ENCODE measurements around the gene TNRC6C. TPM values are rescaled to one million over a fixed set of nuclear protein-coding genes. Genes with fewer than 3 reads are reported as not detected.

Gene TNRC6C
- total RNA-seq, 2 experiments from 2014 or later = 50.7 to 57.3 TPM

- Histone ChIP-seq H3K4me1 (ENCODE audit: insufficient read depth, low read length) (no peaks in the 10 kb centered on the region), H3K27me3 (ENCODE audit: control insufficient read depth in 1 of 2, insufficient read depth in 2 of 2, low read length in 2 of 2) (peaks cover 0 to 8% of the 10 kb centered on the region in 2 experiments), H3K27ac (ENCODE audit: low read depth in 1 of 2, low read length in 2 of 2) (no peak overlapping the region), H3K4me3 (ENCODE audit: low read length) (no peak overlapping the region), H3K9me3 (ENCODE audit: control insufficient read depth in 1 of 2, insufficient read depth in 1 of 2, low read length in 2 of 2) (no peaks in the 10 kb centered on the region), H3K36me3 (ENCODE audit: insufficient read depth, low read length) (no peaks in the 10 kb centered on the region)
- H3K4me1 Mint-ChIP-seq (ENCODE audit: low read depth) = no peaks in the 10 kb centered on the region
- DNase-seq (no peak), ATAC-seq (ENCODE audit: poor library complexity) (no peak)
- ChIA-PET POLR2A (no interaction called here), CTCF (no interaction called here)
- no peak for TF ChIP-seq CTCF (IDR thresholded peaks at IDR 0.05)
- intact Hi-C loops (cut with DNase I, micrococcal nuclease) = no loop called here
- H3K36me3 Mint-ChIP-seq (ENCODE audit: low read depth) = no peaks in the 10 kb centered on the region
- H3K27ac Mint-ChIP-seq = no peak overlapping the region
- peaks cover 7% of the 10 kb centered on the region for H3K27me3 Mint-ChIP-seq
- no peak overlapping the region for H3K4me3 Mint-ChIP-seq
- no peaks in the 10 kb centered on the region for H3K9me3 Mint-ChIP-seq
Measured at GRCh38 chr17:77909816-77910215, 48.7 kb upstream of the TNRC6C start.

GRCh38 chr17:77914385-77915254 lies 43.9 kb upstream of the TNRC6C start:
- Histone ChIP-seq H3K27ac (ENCODE audit: low read depth in 1 of 2, low read length in 2 of 2) (no peak overlapping the region), H3K36me3 (ENCODE audit: insufficient read depth, low read length) (no peaks in the 10 kb centered on the region), H3K4me3 (ENCODE audit: low read length) (no peak overlapping the region), H3K27me3 (ENCODE audit: control insufficient read depth in 1 of 2, insufficient read depth in 2 of 2, low read length in 2 of 2) (peaks cover 16 to 25% of the 10 kb centered on the region in 2 experiments), H3K4me1 (ENCODE audit: insufficient read depth, low read length) (peaks cover 9% of the 10 kb centered on the region), H3K9me3 (ENCODE audit: control insufficient read depth in 1 of 2, insufficient read depth in 1 of 2, low read length in 2 of 2) (no peaks in the 10 kb centered on the region)
- Mint-ChIP-seq H3K36me3 (ENCODE audit: low read depth) (no peaks in the 10 kb centered on the region), H3K27ac (no peak overlapping the region), H3K4me1 (ENCODE audit: low read depth) (peaks cover 18% of the 10 kb centered on the region), H3K9me3 (no peaks in the 10 kb centered on the region), H3K27me3 (peaks cover 46% of the 10 kb centered on the region), H3K4me3 (no peak overlapping the region)
- ChIA-PET POLR2A (interaction anchor here (4.6 kb wide), 1 partner anchor 43 kb away, joined by 37 read pairs; the partner anchor contains the start of gene TNRC6C), CTCF (interaction anchor here (0.7 to 0.9 kb wide), 2 partner anchors 49 to 102 kb away, joined by 3 read pairs; no protein-coding TSS in a partner anchor)
- ATAC-seq (ENCODE audit: poor library complexity) = peak; percentile 24
- DNase-seq = peak in 5 of 14 experiments; percentile 11 to 40 (median 34)
- intact Hi-C loops (cut with DNase I, micrococcal nuclease) = no loop called here
- peak; percentile 19 for TF ChIP-seq CTCF (IDR thresholded peaks at IDR 0.05)

- no peaks in the 10 kb centered on the region for H3K9me3 ChIP-seq (ENCODE audit: control insufficient read depth in 1 of 2, insufficient read depth in 1 of 2, low read length in 2 of 2)
- ChIA-PET POLR2A (interaction anchor here (4.6 kb wide), 1 partner anchor 42 kb away, joined by 37 read pairs; the partner anchor contains the start of gene TNRC6C), CTCF (no interaction called here)
- no peaks in the 10 kb centered on the region for H3K9me3 Mint-ChIP-seq
- ATAC-seq (ENCODE audit: poor library complexity) (no peak), DNase-seq (no peak)
- intact Hi-C loops (cut with DNase I, micrococcal nuclease) = no loop called here
- peaks cover 18% of the 10 kb centered on the region for H3K4me1 Mint-ChIP-seq (ENCODE audit: low read depth)
- peaks cover 9% of the 10 kb centered on the region for H3K4me1 ChIP-seq (ENCODE audit: insufficient read depth, low read length)
- H3K4me3 ChIP-seq (ENCODE audit: low read length) = no peak overlapping the region
- no peaks in the 10 kb centered on the region for H3K36me3 ChIP-seq (ENCODE audit: insufficient read depth, low read length)
- H3K36me3 Mint-ChIP-seq (ENCODE audit: low read depth) = no peaks in the 10 kb centered on the region
- H3K4me3 Mint-ChIP-seq = no peak overlapping the region
- H3K27ac Mint-ChIP-seq = no peak overlapping the region
- peaks cover 16 to 25% of the 10 kb centered on the region in 2 experiments for H3K27me3 ChIP-seq (ENCODE audit: control insufficient read depth in 1 of 2, insufficient read depth in 2 of 2, low read length in 2 of 2)
- H3K27me3 Mint-ChIP-seq = peaks cover 50% of the 10 kb centered on the region
- TF ChIP-seq CTCF (IDR thresholded peaks at IDR 0.05) = no peak
- H3K27ac ChIP-seq (ENCODE audit: low read depth in 1 of 2, low read length in 2 of 2) = no peak overlapping the region
Measured at GRCh38 chr17:77915594-77916021, 42.9 kb upstream of the TNRC6C start.

Data from CD4-positive, alpha-beta T cell (primary cell).